ENCODE measurements around the gene PIK3C2G.

DNA sequence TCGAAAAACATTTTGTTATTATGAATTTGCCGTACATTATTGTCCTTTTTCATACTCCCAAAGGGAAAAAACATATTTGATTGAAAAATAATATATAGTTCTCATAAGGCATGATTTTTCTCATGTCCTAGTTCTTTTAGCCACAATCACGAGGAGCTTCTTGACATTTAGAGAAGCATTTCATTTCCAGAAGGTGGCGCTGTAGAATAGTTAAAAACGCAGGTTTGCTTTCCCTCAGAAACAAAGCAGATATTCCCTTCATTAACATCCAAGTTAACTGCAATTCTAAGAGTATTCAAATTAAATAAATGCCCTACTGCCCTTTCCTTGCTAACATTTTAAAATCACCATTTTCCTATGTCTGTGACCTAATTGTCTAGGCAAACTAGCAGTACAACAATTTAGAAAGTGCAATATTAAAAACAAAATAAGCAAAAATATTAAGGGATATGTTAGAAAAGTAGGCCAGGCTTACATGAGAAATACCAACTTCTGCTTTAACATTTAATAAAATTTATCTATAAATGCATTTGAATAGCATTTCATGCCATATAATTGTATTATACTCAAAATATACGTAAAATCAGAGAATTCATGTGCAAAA, 10.9 kb upstream of the PIK3C2G start:
- peak; percentile 58 to 76 (median 68) for TF ChIP-seq CTCF (IDR thresholded peaks at IDR 0.05)
- no peak for TF ChIP-seq POLR2AphosphoS5 (IDR thresholded peaks at IDR 0.05; ENCODE audit: insufficient read depth in 1 of 2, low read depth in 1 of 2)

Measured in vagina (tissue), 2 donors.